K562 (cell line): ENCODE data around the gene OBP2A. TPM values are rescaled to one million over a fixed set of nuclear protein-coding genes. Genes with fewer than 3 reads are reported as not detected.
A peak's percentile ranks its signal among the peaks of the same experiment; 100 is the strongest.

Experiments used
- ATAC-seq: fragments of 200-7000 bp; cut with Tn5 transposase; 3 replicates; pipeline ENCODE4 v1.9.1; 2020; ENCODE audit warnings: moderate library complexity
- BruUV-seq: library from RNA; stranded (reverse); fragments of 400-500 nt; replicated peaks from 2 replicates; lab custom pipeline; 2021; lab: Mats Ljungman, UMichigan
- CTCF ChIA-PET: fragments of 300-600 bp; formaldehyde crosslinking; extraction: SDS; loops from one replicate; lab custom pipeline; 2021; ENCODE audit warnings: low intra/inter-chr PET ratio; lab: Yijun Ruan, JAX
- POLR2A ChIA-PET: fragments of 300-600, 350-650 bp; sonication (Branson Sonifier 250); formaldehyde crosslinking; extraction: SDS; loops from one replicate; lab custom pipeline; 2021; ENCODE audit warnings: antibody characterized with exemption, inconsistent platforms; lab: Yijun Ruan, JAX
- DNase-seq, 4 experiments: peaks; one replicate each; pipeline versions ENCODE4 v3.0.0 to v3.0.0-alpha.2; 2011 to 2018; ENCODE audit warnings: low spot score in 3 of 4, mixed read lengths in 3 of 4; ENCODE audit errors: extremely low read depth in 1 of 4
- FAIRE-seq: peaks from 2 replicates; lab custom pipeline; 2011; peaks lifted over from hg19 to GRCh38; lab: Jason Lieb, UNC
- H2AFZ ChIP-seq: 2 replicates; pipeline ENCODE4 v1.6.0; 2011; ENCODE audit warnings: low read depth, low read length, control low read depth, inconsistent platforms
- H3K27ac ChIP-seq: fragments of 200-600 bp; 3 replicates; pipeline ENCODE4 v1.8.0; 2011; ENCODE audit warnings: low read depth, mild to moderate bottlenecking, control low read depth, inconsistent platforms, low read length, moderate library complexity, mixed read lengths; ENCODE audit errors: extremely low read depth
- H3K27me3 ChIP-seq, 2 experiments: fragments of 300-600 bp in 1 of 2; 2 replicates in 1 of 2; 3 replicates in 1 of 2; pipeline versions ENCODE4 v1.6.0 to v1.8.0; 2011; ENCODE audit warnings: inconsistent platforms in 2 of 2, low read length in 2 of 2, mild to moderate bottlenecking in 1 of 2, mixed read lengths in 1 of 2, moderate library complexity in 1 of 2; ENCODE audit not compliant: control insufficient read depth in 2 of 2, insufficient read depth in 2 of 2
- H3K36me3 ChIP-seq: fragments of 300-600 bp; 3 replicates; pipeline ENCODE4 v1.8.0; 2011; ENCODE audit warnings: mild to moderate bottlenecking, low read length, inconsistent platforms; ENCODE audit not compliant: control insufficient read depth, insufficient read depth
- H3K4me1 ChIP-seq, 2 experiments: fragments of 200-600 bp in 1 of 2; replicated peaks in 1 of 2; 2 replicates in 1 of 2; 3 replicates in 1 of 2; pipeline versions ENCODE4 v1.5.1 to v1.8.0; 2011; ENCODE audit warnings: inconsistent platforms in 2 of 2, low read length in 2 of 2, mild to moderate bottlenecking in 1 of 2, mixed read lengths in 1 of 2, moderate library complexity in 1 of 2; ENCODE audit not compliant: control insufficient read depth in 2 of 2, insufficient read depth in 2 of 2
- H3K4me2 ChIP-seq: 2 replicates; pipeline ENCODE4 v1.6.1; 2011; ENCODE audit warnings: low read length, control low read depth, inconsistent platforms, mixed read lengths; ENCODE audit not compliant: insufficient read depth
- H3K4me3 ChIP-seq: fragments of 200-600 bp; sonication (generic), shearing (Covaris generic); 2 replicates; pipeline ENCODE4 v1.5.1; 2016; ENCODE audit warnings: control low read depth, inconsistent platforms
- H3K79me2 ChIP-seq: fragments of 200-600 bp; 3 replicates; pipeline ENCODE4 v1.8.0; 2011; ENCODE audit warnings: low read length, inconsistent platforms; ENCODE audit not compliant: control insufficient read depth, insufficient read depth
- H3K9ac ChIP-seq, 2 experiments: 2 replicates each; pipeline versions ENCODE4 v1.6.0 to v1.6.1; 2011; ENCODE audit warnings: low read depth in 2 of 2, low read length in 2 of 2, control low read depth in 1 of 2, inconsistent platforms in 1 of 2, mild to moderate bottlenecking in 1 of 2, mixed read lengths in 1 of 2; ENCODE audit not compliant: insufficient read depth in 1 of 2
- H3K9me1 ChIP-seq: one replicate; pipeline ENCODE4 v1.6.0; 2011; ENCODE audit warnings: inconsistent platforms, mild to moderate bottlenecking, low read length, moderate library complexity; ENCODE audit not compliant: control insufficient read depth, insufficient read depth
- H3K9me3 ChIP-seq: replicated peaks from 2 replicates; pipeline ENCODE4 v1.5.1; 2011; ENCODE audit warnings: low read depth, low read length, inconsistent platforms; ENCODE audit not compliant: control insufficient read depth, insufficient read depth
- H4K20me1 ChIP-seq: replicated peaks from 2 replicates; pipeline ENCODE4 v1.6.1; 2011; ENCODE audit warnings: low read length, inconsistent platforms, mixed read lengths; ENCODE audit not compliant: control insufficient read depth, insufficient read depth
- BHLHE40 ChIP-seq: IDR thresholded peaks from 2 replicates; pipeline ENCODE4 v1.6.1; 2011; ENCODE audit warnings: low read length, improper control_type of control experiment
- PHTF2 ChIP-seq: fragments of 250-450 bp; sonication (Bioruptor Pico); IDR thresholded peaks from 2 replicates; pipeline ENCODE4 v1.5.0; 2021; ENCODE audit warnings: mild to moderate bottlenecking
- SAFB2 ChIP-seq: fragments of 200-400 bp; formaldehyde crosslinking; IDR thresholded peaks from 2 replicates; pipeline ENCODE4 v1.6.1; 2018; ENCODE audit warnings: borderline replicate concordance, low read length, low read depth, moderate library complexity; ENCODE audit not compliant: severe bottlenecking
- SRF ChIP-seq, 2 experiments: fragments of 250-450, 450-650 bp in 1 of 2; sonication (Bioruptor Pico) in 1 of 2; sonication (generic) in 1 of 2; formaldehyde crosslinking; IDR thresholded peaks; 2 replicates each; pipeline versions ENCODE4 v1.5.0 to v1.5.1; 2020 to 2022; ENCODE audit warnings: mild to moderate bottlenecking in 1 of 2, missing genetic modification reagents in 1 of 2
- THRAP3 ChIP-seq: fragments of 450-650 bp; IDR thresholded peaks from 2 replicates; pipeline ENCODE4 v1.6.1; 2016; ENCODE audit warnings: mild to moderate bottlenecking, inconsistent platforms, borderline replicate concordance
- WGBS: fragments of 100-300 bp; shearing (Covaris generic); methylation state at CpG from one replicate; pipeline ENCODE4 v1.1.6; 2016; ENCODE audit warnings: low coverage, mixed read lengths; ENCODE audit not compliant: insufficient coverage; ENCODE audit errors: missing lambda C conversion rate; 5-methylcytosine and 5-hydroxymethylcytosine counted together
- in situ Hi-C: fragments of 300-500 bp; cut with MboI; formaldehyde crosslinking; loops from 4 replicates; pipeline ENCODE4 v1.15.0; 2018; ENCODE audit warnings: inconsistent platforms, mixed read lengths
- intact Hi-C: fragments of 100-400 bp; cut with micrococcal nuclease; formaldehyde crosslinking; loops from 2 replicates; pipeline ENCODE4 v1.14.2; 2022
- polyA plus RNA-seq, 8 experiments: library from polyadenylated mRNA; depleted of rRNA in 4 of 8; stranded (reverse) in 5 of 8; unstranded in 3 of 8; fragments of >200 nt; fragmentation: Nextera tagmentation in 2 of 8; fragmentation: Illumina TruSeq in 1 of 8; extraction: Ambion mirVana in 2 of 8; extraction: Trizol in 1 of 8; gene quantifications; 2 replicates each; pipeline versions ENCODE4 v1.2.1 to v1.2.3, GENCODE V29; 2011 to 2014; ENCODE audit warnings: inconsistent platforms in 1 of 8, missing spikeins in 1 of 8
- total RNA-seq, 7 experiments: library from RNA; depleted of rRNA in 6 of 7; stranded (reverse); fragments of >200 nt in 6 of 7; fragmentation: Illumina TruSeq in 2 of 7; extraction: Trizol in 2 of 7; gene quantifications; 2 replicates each; pipeline versions ENCODE4 v1.2.1 to v1.2.3, GENCODE V29; 2011 to 2021; ENCODE audit warnings: low replicate concordance in 1 of 7

Gene OBP2A
- total and polyA plus RNA-seq, 9 of the 15 experiments (the other 6 are each of a cell fraction or from before 2014, with no cell fraction given): not detected

GRCh38 chr9:135522931-135523330 is 23.0 kb upstream of the OBP2A start (continued):
- TF ChIP-seq SAFB2 (no peak), THRAP3 (no peak), SRF (CRISPR knock-in tag; IDR thresholded peaks at IDR 0.05) (no peak)

- POLR2A ChIA-PET: interaction anchor here (0.6 kb wide), 2 partner anchors 184 kb away, joined by 3 read pairs; no protein-coding TSS in a partner anchor
- DNase-seq (peak in 1 of 4 experiments; percentile 29), ATAC-seq (no peak)
- no peak overlapping the region for H3K4me2 ChIP-seq
- H3K36me3 ChIP-seq: no peaks in the 10 kb centered on the region
- no peak for TF ChIP-seq PHTF2 (CRISPR knock-in tag)
- peak; percentile 54 for TF ChIP-seq BHLHE40
- TF ChIP-seq, all 486 proteins: peak for 1
- no peaks in the 10 kb centered on the region for H3K9me1 ChIP-seq
- H2AFZ ChIP-seq: no peak overlapping the region
- in situ Hi-C loops (no loop called here), intact Hi-C loops (no loop called here)
- H3K4me3 ChIP-seq: no peak overlapping the region
- H3K79me2 ChIP-seq: no peaks in the 10 kb centered on the region
- 34% methylated on average over 19 of the region's 21 CpGs for WGBS
- no peaks in the 10 kb centered on the region for H3K9me3 ChIP-seq
- BruUV-seq: no TSS peak
- FAIRE-seq: no peak
- no peaks in the 10 kb centered on the region for H4K20me1 ChIP-seq
- H3K9ac ChIP-seq: no peak overlapping the region
- CTCF ChIA-PET: no interaction called here
- H3K27ac ChIP-seq: no peak overlapping the region
- peaks cover 9 to 39% of the 10 kb centered on the region in 2 experiments; a peak in 3 of 5 replicates for H3K4me1 ChIP-seq
- H3K27me3 ChIP-seq: no peaks in the 10 kb centered on the region
Observed at GRCh38 chr9:135523521-135524129, 22.3 kb upstream of the OBP2A start.
